Stomach (tissue), 9 donors: ENCODE measurements around the gene DOCK9. TPM values are rescaled to one million over a fixed set of nuclear protein-coding genes. Genes with fewer than 3 reads are reported as not detected.

Experiments used
- DNase-seq, 2 donors: peaks; one replicate each; pipeline versions ENCODE4 v3.0.0 to v3.0.0-alpha.2; 2013 to 2019
- H3K27ac ChIP-seq, 5 donors: fragments of 200-600 bp in 4 of 5; sonication (generic) in 4 of 5; one replicate each; pipeline ENCODE4 v1.5.1; 2013 to 2019; ENCODE audit warnings: mild to moderate bottlenecking in 1 of 5, moderate library complexity in 1 of 5
- H3K27me3 ChIP-seq, 3 donors: fragments of 200-600 bp; sonication (generic); one replicate each; pipeline ENCODE4 v1.5.1; 2017 to 2019; ENCODE audit warnings: mixed run types in 1 of 3
- H3K36me3 ChIP-seq, 4 donors: fragments of 200-600 bp; sonication (generic); 1 replicate in 3 of 4; 2 replicates in 1 of 4; pipeline ENCODE4 v1.5.1; 2016 to 2019
- H3K4me1 ChIP-seq, 4 donors: fragments of 200-600 bp; sonication (generic); one replicate each; pipeline ENCODE4 v1.5.1; 2016 to 2019
- H3K4me3 ChIP-seq, 4 donors: fragments of 200-600 bp; sonication (generic) in 3 of 4; one replicate each; pipeline ENCODE4 v1.5.1; 2016 to 2019; ENCODE audit warnings: mild to moderate bottlenecking in 1 of 4
- H3K9me3 ChIP-seq, 4 donors: fragments of 200-600 bp; sonication (generic); one replicate each; pipeline ENCODE4 v1.5.1; 2016 to 2019
- CTCF ChIP-seq, 7 experiments: fragments of 450-650 bp in 4 of 7; fragments of 200-600 bp in 3 of 7; sonication (generic) in 3 of 7; IDR thresholded peaks; one replicate each; pipeline ENCODE4 v1.5.1; 2016 to 2019; ENCODE audit warnings: antibody characterized with exemption in 7 of 7, control low read depth in 2 of 7, mild to moderate bottlenecking in 1 of 7
- EP300 ChIP-seq: sonication (generic); formaldehyde crosslinking; IDR thresholded peaks from one replicate; pipeline ENCODE4 v1.6.1; 2017; ENCODE audit warnings: antibody characterized with exemption
- POLR2A ChIP-seq, 4 donors: fragments of 450-650 bp; IDR thresholded peaks; one replicate each; pipeline ENCODE4 v1.6.1; 2016; ENCODE audit warnings: antibody characterized with exemption in 4 of 4, control low read depth in 2 of 4, mild to moderate bottlenecking in 1 of 4, moderate library complexity in 1 of 4
- POLR2AphosphoS5 ChIP-seq, 3 donors: sonication (generic); formaldehyde crosslinking; IDR thresholded peaks; one replicate each; pipeline ENCODE4 v1.6.1; 2016; ENCODE audit warnings: antibody characterized with exemption in 3 of 3
- WGBS, 5 donors: extraction: QIAGEN DNeasy Blood & Tissue Kit in 3 of 5; methylation state at CpG; one replicate each; pipeline versions ENCODE4 v1.1.5 to v1.1.7; 2013 to 2018; 5-methylcytosine and 5-hydroxymethylcytosine counted together
- intact Hi-C: fragments of 100-400 bp; cut with DNase I; formaldehyde crosslinking; loops from one replicate; pipeline ENCODE4 v1.15.1; 2023; ENCODE audit warnings: low total_unique reads
- polyA plus RNA-seq, 3 donors: library from polyadenylated mRNA; stranded (reverse); fragments of 200-250 nt; gene quantifications; one replicate each; pipeline ENCODE4 v1.2.3, GENCODE V29; 2013
- total RNA-seq, 5 donors: library from RNA; depleted of rRNA; stranded (reverse); fragments of >200 nt; gene quantifications; one replicate each; pipeline versions ENCODE4 v1.1.0 to v1.2.3, GENCODE V29; 2014 to 2016
- donor health status: healthy with polysubstance abuse.
- donor health status: Bipolar disorder and iron deficiency.
- donor health status: healthy.

Gene DOCK9
- total and polyA plus RNA-seq, 8 donors, result 8.7 to 97.9 (median 49.2) TPM

- intact Hi-C loops, result no loop called here
- TF ChIP-seq EP300 (no peak), POLR2AphosphoS5 (IDR thresholded peaks at IDR 0.05) (no peak), CTCF (IDR thresholded peaks at IDR 0.05) (no peak), POLR2A (IDR thresholded peaks at IDR 0.05) (no peak)
- H3K36me3 ChIP-seq, result no peaks in the 10 kb centered on the region
- H3K27me3 ChIP-seq, result no peaks in the 10 kb centered on the region
- WGBS, 5 donors, result 91 to 94% (median 93%) methylated on average over 11 of the region's 11 CpGs
- H3K4me3 ChIP-seq, result no peak overlapping the region
- H3K9me3 ChIP-seq, result no peaks in the 10 kb centered on the region
- no peak for DNase-seq
- peaks cover 4 to 31% (median 23%) of the 10 kb centered on the region in 4 donors for H3K4me1 ChIP-seq
- no peak overlapping the region for H3K27ac ChIP-seq
Measured at GRCh38 chr13:98966019-98966418, 11.8 kb downstream of the DOCK9 start.

- H3K27me3 ChIP-seq, result no peaks in the 10 kb centered on the region
- H3K4me3 ChIP-seq, result no peak overlapping the region
- H3K36me3 ChIP-seq, result no peaks in the 10 kb centered on the region
- WGBS, 5 donors, result 74 to 87% (median 84%) methylated on average over 2 of the region's 2 CpGs
- peaks cover 9 to 31% (median 24%) of the 10 kb centered on the region in 4 donors for H3K4me1 ChIP-seq
- TF ChIP-seq CTCF (IDR thresholded peaks at IDR 0.05) (no peak), POLR2A (IDR thresholded peaks at IDR 0.05) (no peak), POLR2AphosphoS5 (IDR thresholded peaks at IDR 0.05) (no peak), EP300 (no peak)
- H3K9me3 ChIP-seq, result no peaks in the 10 kb centered on the region
- intact Hi-C loops, result no loop called here
- DNase-seq, result no peak
- H3K27ac ChIP-seq, result no peak overlapping the region
Measured at GRCh38 chr13:98965325-98965724, 12.5 kb downstream of the DOCK9 start.

GRCh38 chr13:98963917-98964316, 13.9 kb downstream of the DOCK9 start:
- Histone ChIP-seq H3K4me3 (no peak overlapping the region), H3K36me3 (no peaks in the 10 kb centered on the region), H3K9me3 (no peaks in the 10 kb centered on the region), H3K4me1 (peaks cover 19 to 40% (median 29%) of the 10 kb centered on the region in 4 donors), H3K27ac (no peak overlapping the region), H3K27me3 (no peaks in the 10 kb centered on the region)
- peak in 1 of 2 donors; percentile 39 for DNase-seq
- 27 to 57% (median 51%) methylated on average over 2 of the region's 2 CpGs for WGBS, 5 donors
- no peak for TF ChIP-seq EP300
- TF ChIP-seq CTCF (IDR thresholded peaks at IDR 0.05), result no peak
- TF ChIP-seq POLR2AphosphoS5 (IDR thresholded peaks at IDR 0.05), result no peak
- no peak for TF ChIP-seq POLR2A (IDR thresholded peaks at IDR 0.05)
- intact Hi-C loops, result no loop called here

GRCh38 chr13:98962901-98963590, 14.8 kb downstream of the DOCK9 start:
- Histone ChIP-seq H3K36me3 (no peaks in the 10 kb centered on the region), H3K9me3 (no peaks in the 10 kb centered on the region), H3K27me3 (no peaks in the 10 kb centered on the region), H3K4me1 (peaks cover 19 to 44% (median 30%) of the 10 kb centered on the region in 4 donors), H3K4me3 (no peak overlapping the region), H3K27ac (peak overlapping the region in 1 of 5 donors; percentile 14)
- 72 to 89% (median 86%) methylated on average over 9 of the region's 9 CpGs for WGBS, 5 donors
- TF ChIP-seq POLR2A (IDR thresholded peaks at IDR 0.05), result no peak
- intact Hi-C loops, result no loop called here
- no peak for DNase-seq

- 89 to 95% (median 94%) methylated on average over 7 of the region's 7 CpGs for WGBS, 5 donors
- Histone ChIP-seq H3K4me3 (no peak overlapping the region), H3K9me3 (no peaks in the 10 kb centered on the region), H3K27me3 (no peaks in the 10 kb centered on the region), H3K36me3 (no peaks in the 10 kb centered on the region), H3K27ac (no peak overlapping the region), H3K4me1 (peaks cover 19 to 47% (median 30%) of the 10 kb centered on the region in 4 donors)
- no peak for DNase-seq
- TF ChIP-seq POLR2AphosphoS5 (IDR thresholded peaks at IDR 0.05) (no peak), CTCF (IDR thresholded peaks at IDR 0.05) (no peak), EP300 (no peak), POLR2A (IDR thresholded peaks at IDR 0.05) (no peak)
- intact Hi-C loops, result no loop called here
Measured at GRCh38 chr13:98961503-98962105, 16.3 kb downstream of the DOCK9 start.
